Middle frontal gyrus (tissue), 1 donor: ENCODE results near the gene C5AR1.
"Not testable (repeated sequence)": the region's sequence is repeated elsewhere in the genome, so short reads cannot be mapped to it uniquely, and the experiment has no call there.

ENCODE experiments used
- DNase-seq: peaks from one replicate; pipeline ENCODE4 v3.0.0-alpha.2; 2015; ENCODE audit warnings: low spot score; ENCODE audit errors: extremely low spot score

Gene C5AR1

GRCh38 chr19:47365455-47365854 lies 55.8 kb downstream of the C5AR1 start:
- not testable (repeated sequence) for DNase-seq

DNA sequence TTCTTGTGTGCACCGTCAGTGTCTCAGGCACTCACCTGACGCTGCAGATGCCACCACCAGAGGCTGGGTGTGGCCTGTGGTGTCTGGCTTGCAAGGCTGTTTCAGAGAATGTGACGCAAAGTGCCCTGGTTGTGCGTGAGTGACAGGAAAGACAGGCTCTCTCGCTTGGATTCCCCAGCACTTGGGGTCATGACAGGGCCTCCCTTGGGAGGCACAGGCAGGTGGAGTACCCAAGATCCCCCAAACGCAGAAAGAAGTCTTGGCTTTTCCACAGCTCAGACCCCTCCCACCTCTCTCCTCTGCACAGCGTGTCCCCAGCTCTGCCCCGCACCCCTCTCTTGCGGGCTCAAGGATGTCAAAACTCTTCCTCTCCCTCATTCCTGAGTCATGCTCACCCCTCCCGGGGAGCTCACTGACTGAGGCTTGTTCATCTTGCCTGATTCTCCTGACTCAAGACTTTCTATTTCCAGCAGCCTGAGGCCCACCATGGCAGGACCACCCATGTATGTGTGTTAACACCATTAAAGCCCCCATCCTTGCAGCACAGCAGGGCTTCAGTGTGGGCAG lies 60.5 kb downstream of the C5AR1 start:
- DNase-seq: peak; percentile 12

GRCh38 chr19:47371261-47371660 lies 61.6 kb downstream of the C5AR1 start:
- DNase-seq: no peak
